HL-60 (cell line): ENCODE measurements around the gene GLI3.

ENCODE experiments used
- CTCF ChIP-seq: IDR thresholded peaks from one replicate; pipeline ENCODE4 v1.5.1; 2011; ENCODE audit warnings: low read length, control low read depth, inconsistent platforms; ENCODE audit not compliant: insufficient read depth
- GABPA ChIP-seq: IDR thresholded peaks from 2 replicates; pipeline ENCODE4 v1.6.1; 2012; ENCODE audit warnings: low read depth
- POLR2AphosphoS5 ChIP-seq: IDR thresholded peaks from 2 replicates; pipeline ENCODE4 v1.6.1; 2012; ENCODE audit warnings: low read depth
- REST ChIP-seq: IDR thresholded peaks from 2 replicates; pipeline ENCODE4 v1.6.1; 2012; ENCODE audit warnings: low read depth; ENCODE audit not compliant: insufficient replicate concordance
- SPI1 ChIP-seq: IDR thresholded peaks from 2 replicates; pipeline ENCODE4 v1.6.1; 2012; ENCODE audit warnings: low read depth, mild to moderate bottlenecking, borderline replicate concordance

GRCh38 chr7:42029405-42029804 is 207.6 kb downstream of the GLI3 start:
- TF ChIP-seq CTCF (no peak), POLR2AphosphoS5 (no peak), SPI1 (peak; percentile 35; the same call in 1 of the 2 replicates), REST (no peak), GABPA (no peak)
